Kidney (tissue), 14 donors: ENCODE data around the gene RBM6. TPM values are rescaled to one million over a fixed set of nuclear protein-coding genes. Genes with fewer than 3 reads are reported as not detected.

Experiments
- DNase-seq, 5 donors: peaks; one replicate each; pipeline ENCODE4 v3.0.0-alpha.2; 2013 to 2020
- FAIRE-seq: peaks from 2 replicates; lab custom pipeline; 2012; peaks lifted over from hg19 to GRCh38; lab: Jason Lieb, UNC
- H3K27ac ChIP-seq, 2 donors: one replicate each; pipeline ENCODE4 v1.7.0; 2013; ENCODE audit warnings: low read depth in 2 of 2, low read length in 2 of 2, inconsistent platforms in 1 of 2
- H3K27me3 ChIP-seq: one replicate; pipeline ENCODE4 v1.7.1; 2013; ENCODE audit warnings: low read length, inconsistent platforms; ENCODE audit not compliant: control insufficient read depth, insufficient read depth
- H3K36me3 ChIP-seq, 3 donors: one replicate each; pipeline versions ENCODE4 v1.7.0 to v1.7.1; 2013; ENCODE audit warnings: low read length in 3 of 3, control low read depth in 1 of 3, inconsistent platforms in 1 of 3; ENCODE audit not compliant: insufficient read depth in 3 of 3, control insufficient read depth in 2 of 3
- H3K4me1 ChIP-seq, 3 donors: one replicate each; pipeline versions ENCODE4 v1.7.0 to v1.7.1; 2013; ENCODE audit warnings: low read length in 3 of 3, inconsistent platforms in 1 of 3, low read depth in 1 of 3; ENCODE audit not compliant: control insufficient read depth in 2 of 3, insufficient read depth in 2 of 3
- H3K4me3 ChIP-seq, 3 donors: one replicate each; pipeline versions ENCODE4 v1.7.0 to v1.8.1; 2013; ENCODE audit warnings: low read length in 3 of 3, control low read depth in 1 of 3, inconsistent platforms in 1 of 3
- H3K9ac ChIP-seq, 3 donors: one replicate each; pipeline versions ENCODE4 v1.7.0 to v1.7.1; 2013; ENCODE audit warnings: low read length in 3 of 3, control low read depth in 1 of 3, inconsistent platforms in 1 of 3
- H3K9me3 ChIP-seq, 3 donors: one replicate each; pipeline versions ENCODE4 v1.7.0 to v1.7.1; 2013; ENCODE audit warnings: low read length in 3 of 3, control low read depth in 1 of 3, inconsistent platforms in 1 of 3; ENCODE audit not compliant: control insufficient read depth in 2 of 3, insufficient read depth in 1 of 3
- CTCF ChIP-seq: IDR thresholded peaks from 3 replicates; pipeline ENCODE4 v1.5.1; 2012; ENCODE audit warnings: mild to moderate bottlenecking, moderate library complexity, borderline replicate concordance; ENCODE audit not compliant: insufficient read depth; ENCODE audit errors: extremely low read depth
- intact Hi-C: fragments of 100-400 bp; cut with DNase I; formaldehyde crosslinking; loops from one replicate; pipeline ENCODE4 v1.11.1; 2022
- polyA plus RNA-seq: library from polyadenylated mRNA; stranded (reverse); fragments of 350-450 nt; fragmentation: Illumina TruSeq; extraction: RNeasy Lipid Tissue Mini Kit (QIAGEN cat#74804); gene quantifications from one replicate; pipeline ENCODE4 v1.2.3, GENCODE V29; 2014; ENCODE audit warnings: low read depth, low replicate concordance; ENCODE audit not compliant: insufficient read depth
- total RNA-seq: library from RNA; stranded (reverse); fragmentation: NEBNext Ultra II Directional; extraction: Animal tissue kit (Norgen Biotek cat#: 25700); gene quantifications from one replicate; pipeline ENCODE4 v1.2.1, GENCODE V29; 2021
- donor health status: control.
- donor health status: control.
- donor health status: control.
- donor health status: control.
- donor health status: control.
- donor health status: DM: yes; HTN: yes; CAD: no.
- donor health status: Normal renal cell carcinoma (clear cell type).

The RBM6 gene
- total and polyA plus RNA-seq, 2 donors from 2014 or later, result 72.0 to 90.0 TPM

DNA sequence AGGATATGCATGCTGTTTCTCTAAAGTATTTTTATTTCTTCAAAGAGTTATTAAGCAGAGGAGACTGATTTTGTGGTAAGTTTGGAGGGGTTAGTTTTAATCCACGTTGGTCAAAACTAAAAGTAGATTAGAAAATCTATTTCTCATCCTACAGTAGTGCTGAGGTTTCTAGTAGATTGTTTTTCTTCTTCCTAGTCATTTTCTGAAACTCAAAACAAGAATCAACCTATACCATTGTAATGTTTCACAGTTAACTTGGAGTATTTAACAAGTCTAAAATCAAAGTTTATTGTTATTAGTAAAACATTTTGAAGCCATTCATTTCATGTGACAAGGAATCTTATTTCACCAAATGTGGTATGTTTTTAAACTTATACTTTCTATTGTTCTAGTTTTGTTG is 57.9 kb downstream of the RBM6 start:
- Histone ChIP-seq H3K4me1 (no peaks in the 10 kb centered on the region), H3K36me3 (peaks cover 0 to 14% (median 10%) of the 10 kb centered on the region in 3 donors), H3K27ac (no peak overlapping the region), H3K4me3 (no peak overlapping the region), H3K9ac (no peak overlapping the region), H3K27me3 (no peaks in the 10 kb centered on the region), H3K9me3 (no peaks in the 10 kb centered on the region)
- DNase-seq, result no peak
- intact Hi-C loops, result no loop called here
- no peak for TF ChIP-seq CTCF
- FAIRE-seq, result no peak

GRCh38 chr3:49998326-49998725 is 58.4 kb downstream of the RBM6 start:
- DNase-seq, result no peak

DNA sequence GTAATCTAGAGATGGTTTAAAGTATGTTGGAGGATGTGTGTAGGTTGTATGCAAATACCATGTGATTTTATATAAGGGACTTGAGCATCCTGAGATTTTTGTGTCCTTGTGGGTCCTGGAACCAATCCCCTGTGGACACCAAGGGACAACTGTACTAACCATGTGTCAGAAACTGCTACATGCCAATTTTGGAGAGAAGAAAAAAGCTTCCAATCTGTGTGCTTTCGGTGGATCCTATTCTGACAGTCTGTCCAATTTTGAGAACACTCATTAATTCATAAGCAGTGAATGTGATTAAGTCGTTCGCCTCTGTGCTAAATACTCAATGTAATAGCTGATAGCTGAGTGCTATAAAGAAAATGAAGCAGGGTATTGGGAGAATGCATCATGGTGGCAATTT is 61.6 kb downstream of the RBM6 start:
- TF ChIP-seq CTCF, result no peak
- no peaks in the 10 kb centered on the region for H3K27me3 ChIP-seq
- FAIRE-seq, result no peak
- peaks cover 0 to 16% (median 10%) of the 10 kb centered on the region in 3 donors for H3K36me3 ChIP-seq
- no peak overlapping the region for H3K4me3 ChIP-seq
- intact Hi-C loops, result no loop called here
- no peaks in the 10 kb centered on the region for H3K4me1 ChIP-seq
- no peak for DNase-seq
- H3K9me3 ChIP-seq, result no peaks in the 10 kb centered on the region
- no peak overlapping the region for H3K27ac ChIP-seq
- H3K9ac ChIP-seq, result no peak overlapping the region

More at GRCh38 chr3:49998326-49998725, 58.4 kb downstream of the RBM6 start:
- H3K9ac ChIP-seq, result no peak overlapping the region
- no peak overlapping the region for H3K27ac ChIP-seq
- FAIRE-seq, result no peak
- peaks cover 0 to 14% (median 10%) of the 10 kb centered on the region in 3 donors for H3K36me3 ChIP-seq
- intact Hi-C loops, result no loop called here
- no peak for TF ChIP-seq CTCF
- H3K27me3 ChIP-seq, result no peaks in the 10 kb centered on the region
- no peak overlapping the region for H3K4me3 ChIP-seq
- no peaks in the 10 kb centered on the region for H3K9me3 ChIP-seq
- no peaks in the 10 kb centered on the region for H3K4me1 ChIP-seq

- Histone ChIP-seq H3K9me3 (no peaks in the 10 kb centered on the region), H3K9ac (no peak overlapping the region), H3K4me1 (no peaks in the 10 kb centered on the region), H3K36me3 (peaks cover 0 to 16% (median 15%) of the 10 kb centered on the region in 3 donors), H3K4me3 (no peak overlapping the region), H3K27me3 (no peaks in the 10 kb centered on the region), H3K27ac (no peak overlapping the region)
- TF ChIP-seq CTCF, result no peak
- DNase-seq, result no peak
- intact Hi-C loops, result no loop called here
- FAIRE-seq, result no peak
Measured at GRCh38 chr3:50003216-50003615, 63.3 kb downstream of the RBM6 start.
